H9 (cell line): Measurements from ENCODE around the gene TMEM114. TPM values are rescaled to one million over a fixed set of nuclear protein-coding genes. Genes with fewer than 3 reads are reported as not detected.

Experiments
- DNase-seq: peaks from one replicate; pipeline ENCODE4 v3.0.0-alpha.2; 2017
- H2AFZ ChIP-seq: one replicate; pipeline ENCODE4 v1.6.1; 2013; ENCODE audit warnings: mild to moderate bottlenecking, low read length, control low read depth, moderate library complexity
- H2AK5ac ChIP-seq: 2 replicates; pipeline ENCODE4 v1.6.1; 2013; ENCODE audit warnings: low read length, control low read depth, mixed read lengths; ENCODE audit not compliant: insufficient read length
- H2BK120ac ChIP-seq: one replicate; pipeline ENCODE4 v1.6.1; 2013; ENCODE audit warnings: low read depth, mild to moderate bottlenecking, low read length, control low read depth, inconsistent platforms; ENCODE audit not compliant: poor library complexity, severe bottlenecking
- H2BK12ac ChIP-seq: 2 replicates; pipeline ENCODE4 v1.6.1; 2013; ENCODE audit warnings: low read length, control low read depth, mixed read lengths, low read depth; ENCODE audit not compliant: insufficient read length
- H2BK15ac ChIP-seq: 2 replicates; pipeline ENCODE4 v1.6.1; 2013; ENCODE audit warnings: low read depth, low read length, control low read depth
- H2BK20ac ChIP-seq: one replicate; pipeline ENCODE4 v1.6.1; 2013; ENCODE audit warnings: low read depth, mild to moderate bottlenecking, low read length, control low read depth, inconsistent platforms; ENCODE audit not compliant: poor library complexity, severe bottlenecking
- H2BK5ac ChIP-seq: 2 replicates; pipeline ENCODE4 v1.6.1; 2013; ENCODE audit warnings: low read length, control low read depth, mixed read lengths; ENCODE audit not compliant: insufficient read length
- H3K14ac ChIP-seq: 2 replicates; pipeline ENCODE4 v1.6.1; 2013; ENCODE audit warnings: low read length, control low read depth; ENCODE audit not compliant: insufficient read depth
- H3K18ac ChIP-seq: 2 replicates; pipeline ENCODE4 v1.6.1; 2013; ENCODE audit warnings: low read depth, mild to moderate bottlenecking, mixed read lengths, low read length, control low read depth; ENCODE audit not compliant: insufficient read length
- H3K23ac ChIP-seq: 2 replicates; pipeline ENCODE4 v1.6.1; 2013; ENCODE audit warnings: low read length, control low read depth, mixed read lengths, low read depth; ENCODE audit not compliant: insufficient read length
- H3K23me2 ChIP-seq: 2 replicates; pipeline ENCODE4 v1.6.1; 2013; ENCODE audit warnings: low read depth, mild to moderate bottlenecking, mixed read lengths, low read length, control low read depth; ENCODE audit not compliant: insufficient read length, poor library complexity, severe bottlenecking
- H3K27ac ChIP-seq: 2 replicates; pipeline ENCODE4 v1.5.1; 2013; ENCODE audit warnings: low read length, control low read depth, mixed read lengths, low read depth; ENCODE audit not compliant: insufficient read length
- H3K27me3 ChIP-seq: 2 replicates; pipeline ENCODE4 v1.6.1; 2013; ENCODE audit warnings: low read length, control low read depth, inconsistent platforms; ENCODE audit not compliant: insufficient read depth
- H3K4ac ChIP-seq: 2 replicates; pipeline ENCODE4 v1.6.1; 2013; ENCODE audit warnings: low read depth, mild to moderate bottlenecking, control low read depth, inconsistent platforms, low read length, moderate library complexity
- H3K4me1 ChIP-seq: 2 replicates; pipeline ENCODE4 v1.6.1; 2013; ENCODE audit warnings: low read length, control low read depth, inconsistent platforms; ENCODE audit not compliant: insufficient read depth
- H3K4me2 ChIP-seq: 2 replicates; pipeline ENCODE4 v1.6.1; 2013; ENCODE audit warnings: low read length, control low read depth, mixed read lengths; ENCODE audit not compliant: insufficient read length, insufficient read depth
- H3K56ac ChIP-seq: 2 replicates; pipeline ENCODE4 v1.6.1; 2013; ENCODE audit warnings: low read depth, mild to moderate bottlenecking, mixed read lengths, low read length, control low read depth; ENCODE audit not compliant: insufficient read length
- H3K79me1 ChIP-seq: 2 replicates; pipeline ENCODE4 v1.6.1; 2013; ENCODE audit warnings: low read depth, mild to moderate bottlenecking, moderate library complexity, low read length, control low read depth, inconsistent platforms; ENCODE audit not compliant: insufficient read depth, poor library complexity, severe bottlenecking
- H3K79me2 ChIP-seq: 2 replicates; pipeline ENCODE4 v1.6.1; 2013; ENCODE audit warnings: low read length, control low read depth, inconsistent platforms; ENCODE audit not compliant: insufficient read depth
- H3K9ac ChIP-seq: 2 replicates; pipeline ENCODE4 v1.6.1; 2013; ENCODE audit warnings: low read length, control low read depth, mixed read lengths; ENCODE audit not compliant: insufficient read length; ENCODE audit errors: extremely low read depth
- H3K9me3 ChIP-seq: one replicate; pipeline ENCODE4 v1.6.1; 2013; ENCODE audit warnings: low read depth, low read length, inconsistent platforms; ENCODE audit not compliant: control insufficient read depth
- H3T11ph ChIP-seq: one replicate; pipeline ENCODE4 v1.6.1; 2013; ENCODE audit warnings: mild to moderate bottlenecking, low read length, control low read depth, inconsistent platforms
- H4K20me1 ChIP-seq: one replicate; pipeline ENCODE4 v1.6.1; 2013; ENCODE audit not compliant: control insufficient read depth, insufficient read length, insufficient read depth
- H4K5ac ChIP-seq: 2 replicates; pipeline ENCODE4 v1.6.1; 2013; ENCODE audit warnings: low read depth, mild to moderate bottlenecking, mixed read lengths, low read length, control low read depth; ENCODE audit not compliant: insufficient read length
- H4K8ac ChIP-seq: replicated peaks from 2 replicates; pipeline ENCODE4 v1.6.1; 2013; ENCODE audit warnings: low read length, control low read depth, mixed read lengths, low read depth; ENCODE audit not compliant: insufficient read length
- H4K91ac ChIP-seq: 2 replicates; pipeline ENCODE4 v1.6.1; 2013; ENCODE audit warnings: low read depth, mild to moderate bottlenecking, moderate library complexity, mixed read lengths, low read length, control low read depth; ENCODE audit not compliant: insufficient read length
- H3K27ac Mint-ChIP-seq, 3 experiments: 2 replicates in 2 of 3; 3 replicates in 1 of 3; pipeline ENCODE4 v1.8.0; 2020 to 2021; ENCODE audit warnings: mixed read lengths in 3 of 3, mild to moderate bottlenecking in 1 of 3, moderate library complexity in 1 of 3
- H3K27me3 Mint-ChIP-seq: 2 replicates; pipeline ENCODE4 v1.8.0; 2021; ENCODE audit warnings: low read depth, mild to moderate bottlenecking, moderate library complexity, mixed read lengths
- H3K36me3 Mint-ChIP-seq, 3 experiments: 2 replicates in 2 of 3; 3 replicates in 1 of 3; pipeline ENCODE4 v1.8.0; 2020 to 2021; ENCODE audit warnings: low read depth in 3 of 3, mixed read lengths in 3 of 3; ENCODE audit not compliant: insufficient read depth in 1 of 3
- H3K4me1 Mint-ChIP-seq, 2 experiments: 2 replicates each; pipeline ENCODE4 v1.8.0; 2020; ENCODE audit warnings: mixed read lengths in 2 of 2
- H3K4me3 Mint-ChIP-seq, 2 experiments: 2 replicates in 1 of 2; 3 replicates in 1 of 2; pipeline ENCODE4 v1.8.0; 2020 to 2021; ENCODE audit warnings: mild to moderate bottlenecking in 2 of 2, mixed read lengths in 2 of 2, moderate library complexity in 1 of 2
- H3K9me3 Mint-ChIP-seq, 2 experiments: 2 replicates in 1 of 2; 3 replicates in 1 of 2; pipeline ENCODE4 v1.8.0; 2020; ENCODE audit warnings: mild to moderate bottlenecking in 2 of 2, mixed read lengths in 2 of 2, moderate library complexity in 1 of 2
- WGBS: extraction: QIAGEN DNeasy Blood & Tissue Kit; methylation state at CpG from one replicate; pipeline ENCODE4 v1.1.7; 2013; ENCODE audit warnings: missing lambda C conversion rate, low lambda C conversion rate, mixed read lengths; ENCODE audit not compliant: insufficient read length; ENCODE audit errors: extremely low coverage; 5-methylcytosine and 5-hydroxymethylcytosine counted together
- total RNA-seq: library from RNA; stranded (reverse); gene quantifications from 2 replicates; pipeline ENCODE4 v1.2.1, GENCODE V29; 2021
- TF ChIP-seq, protein P1 (sequence below): fragments of 200-600 bp; sonication (generic); conservative IDR thresholded peaks from 3 replicates; pipeline ENCODE4 v1.8.0; 2021; ENCODE audit warnings: antibody characterized with exemption, mild to moderate bottlenecking

TMEM114 gene
- total RNA-seq, 1 experiment from 2014 or later = 0.33 TPM

DNA sequence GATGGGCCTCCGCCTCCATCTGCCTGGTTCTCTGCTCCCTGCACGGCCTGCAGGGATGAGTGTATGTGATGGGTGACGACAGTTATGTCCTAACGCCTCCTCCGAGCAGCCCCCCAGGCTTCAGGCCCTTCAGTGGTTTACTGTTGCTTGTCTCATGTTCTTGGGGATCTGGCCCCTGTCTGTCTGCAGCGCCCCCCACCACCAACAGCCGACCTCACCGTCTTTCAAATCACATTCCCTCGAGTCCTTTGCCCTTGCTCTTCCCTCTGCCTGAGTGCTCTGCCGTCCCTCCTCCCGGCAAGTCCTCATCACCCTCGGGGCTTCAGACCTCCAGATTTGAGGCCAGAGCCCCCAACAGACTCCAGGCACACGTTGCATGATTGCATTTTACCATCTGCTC is 49.4 kb upstream of the TMEM114 start:
- Histone ChIP-seq H4K91ac (no peak overlapping the region), H3K23me2 (no peaks in the 10 kb centered on the region), H4K5ac (no peak overlapping the region), H3K27ac (no peak overlapping the region), H4K20me1 (no peaks in the 10 kb centered on the region), H3K56ac (no peak overlapping the region), H2BK15ac (no peak overlapping the region), H2BK5ac (no peak overlapping the region), H3K4ac (no peak overlapping the region), H3K9ac (no peak overlapping the region), H3K4me1 (no peaks in the 10 kb centered on the region), H2BK20ac (no peak overlapping the region), H3K79me1 (no peaks in the 10 kb centered on the region), H2BK12ac (no peak overlapping the region), H2AK5ac (no peak overlapping the region), H3T11ph (no peak overlapping the region), H4K8ac (no peak overlapping the region), H3K4me2 (no peak overlapping the region), H2AFZ (no peak overlapping the region), H3K23ac (no peak overlapping the region), H2BK120ac (no peak overlapping the region), H3K27me3 (no peaks in the 10 kb centered on the region), H3K9me3 (no peaks in the 10 kb centered on the region), H3K14ac (no peak overlapping the region; the same call in 1 of the 2 replicates), H3K18ac (no peak overlapping the region), H3K79me2 (no peaks in the 10 kb centered on the region)
- Mint-ChIP-seq H3K4me3 (no peak overlapping the region), H3K27ac (no peak overlapping the region), H3K9me3 (no peaks in the 10 kb centered on the region), H3K36me3 (peaks cover 65 to 96% (median 89%) of the 10 kb centered on the region in 3 experiments), H3K27me3 (no peaks in the 10 kb centered on the region), H3K4me1 (no peaks in the 10 kb centered on the region)
- no peak for DNase-seq
- TF ChIP-seq, protein P1, sequence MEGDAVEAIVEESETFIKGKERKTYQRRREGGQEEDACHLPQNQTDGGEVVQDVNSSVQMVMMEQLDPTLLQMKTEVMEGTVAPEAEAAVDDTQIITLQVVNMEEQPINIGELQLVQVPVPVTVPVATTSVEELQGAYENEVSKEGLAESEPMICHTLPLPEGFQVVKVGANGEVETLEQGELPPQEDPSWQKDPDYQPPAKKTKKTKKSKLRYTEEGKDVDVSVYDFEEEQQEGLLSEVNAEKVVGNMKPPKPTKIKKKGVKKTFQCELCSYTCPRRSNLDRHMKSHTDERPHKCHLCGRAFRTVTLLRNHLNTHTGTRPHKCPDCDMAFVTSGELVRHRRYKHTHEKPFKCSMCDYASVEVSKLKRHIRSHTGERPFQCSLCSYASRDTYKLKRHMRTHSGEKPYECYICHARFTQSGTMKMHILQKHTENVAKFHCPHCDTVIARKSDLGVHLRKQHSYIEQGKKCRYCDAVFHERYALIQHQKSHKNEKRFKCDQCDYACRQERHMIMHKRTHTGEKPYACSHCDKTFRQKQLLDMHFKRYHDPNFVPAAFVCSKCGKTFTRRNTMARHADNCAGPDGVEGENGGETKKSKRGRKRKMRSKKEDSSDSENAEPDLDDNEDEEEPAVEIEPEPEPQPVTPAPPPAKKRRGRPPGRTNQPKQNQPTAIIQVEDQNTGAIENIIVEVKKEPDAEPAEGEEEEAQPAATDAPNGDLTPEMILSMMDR = no peak
- WGBS = no CpG with 5 or more reads among the region's 13 CpGs
